ENCODE measurements around the gene RBM10. TPM values are rescaled to one million over a fixed set of nuclear protein-coding genes. Genes with fewer than 3 reads are reported as not detected.
A peak's percentile ranks its signal among the peaks of the same experiment; 100 is the strongest.
"Not testable (repeated sequence)": the region's sequence is repeated elsewhere in the genome, so short reads cannot be mapped to it uniquely, and the experiment has no call there.

The RBM10 gene
- total RNA-seq, 1 donor from 2014 or later: 27.8 TPM

DNA sequence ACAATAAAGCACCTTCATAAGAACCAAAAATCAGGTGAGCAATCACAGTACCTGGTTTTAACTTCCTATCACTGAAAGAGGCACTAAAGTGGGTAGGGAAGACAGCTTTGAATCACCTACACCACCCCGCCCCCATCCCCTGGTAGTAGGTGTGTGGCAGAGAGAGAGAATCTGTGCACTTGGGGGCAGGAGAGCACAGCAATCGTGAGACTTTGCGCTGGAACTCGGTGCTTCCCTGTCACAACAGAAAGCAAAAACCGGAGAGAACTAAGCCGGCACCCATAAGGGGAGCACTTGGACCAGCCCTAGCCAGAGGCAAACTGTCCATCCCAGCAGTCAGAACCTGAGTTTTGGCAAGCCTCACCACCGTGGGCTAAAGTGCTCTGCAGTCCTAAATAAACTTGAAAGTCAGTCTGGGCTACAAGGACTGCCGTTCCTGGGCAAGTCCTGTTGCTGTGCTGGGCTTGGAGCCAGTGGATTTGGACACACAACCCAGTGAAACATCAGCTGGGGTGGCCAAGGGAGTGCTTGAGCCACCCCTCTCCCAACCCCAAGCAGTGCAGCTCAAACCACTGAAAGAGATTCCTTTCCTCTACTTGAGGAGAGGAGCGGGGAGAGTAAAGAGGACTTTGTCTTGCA lies 32.6 kb upstream of the RBM10 start:
- Histone ChIP-seq H3K27ac (replicated peaks) (no peak overlapping the region), H3K4me1 (no peaks in the 10 kb centered on the region), H3K36me3 (no peaks in the 10 kb centered on the region), H3K27me3 (ENCODE audit: low read depth) (no peaks in the 10 kb centered on the region), H3K4me3 (no peak overlapping the region), H3K9me3 (replicated peaks) (no peaks in the 10 kb centered on the region)
- TF ChIP-seq, protein P1, sequence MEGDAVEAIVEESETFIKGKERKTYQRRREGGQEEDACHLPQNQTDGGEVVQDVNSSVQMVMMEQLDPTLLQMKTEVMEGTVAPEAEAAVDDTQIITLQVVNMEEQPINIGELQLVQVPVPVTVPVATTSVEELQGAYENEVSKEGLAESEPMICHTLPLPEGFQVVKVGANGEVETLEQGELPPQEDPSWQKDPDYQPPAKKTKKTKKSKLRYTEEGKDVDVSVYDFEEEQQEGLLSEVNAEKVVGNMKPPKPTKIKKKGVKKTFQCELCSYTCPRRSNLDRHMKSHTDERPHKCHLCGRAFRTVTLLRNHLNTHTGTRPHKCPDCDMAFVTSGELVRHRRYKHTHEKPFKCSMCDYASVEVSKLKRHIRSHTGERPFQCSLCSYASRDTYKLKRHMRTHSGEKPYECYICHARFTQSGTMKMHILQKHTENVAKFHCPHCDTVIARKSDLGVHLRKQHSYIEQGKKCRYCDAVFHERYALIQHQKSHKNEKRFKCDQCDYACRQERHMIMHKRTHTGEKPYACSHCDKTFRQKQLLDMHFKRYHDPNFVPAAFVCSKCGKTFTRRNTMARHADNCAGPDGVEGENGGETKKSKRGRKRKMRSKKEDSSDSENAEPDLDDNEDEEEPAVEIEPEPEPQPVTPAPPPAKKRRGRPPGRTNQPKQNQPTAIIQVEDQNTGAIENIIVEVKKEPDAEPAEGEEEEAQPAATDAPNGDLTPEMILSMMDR (IDR thresholded peaks at IDR 0.05; ENCODE audit: borderline replicate concordance): no peak
- DNase-seq: no peak
- intact Hi-C loops (cut with micrococcal nuclease): no loop called here

DNA sequence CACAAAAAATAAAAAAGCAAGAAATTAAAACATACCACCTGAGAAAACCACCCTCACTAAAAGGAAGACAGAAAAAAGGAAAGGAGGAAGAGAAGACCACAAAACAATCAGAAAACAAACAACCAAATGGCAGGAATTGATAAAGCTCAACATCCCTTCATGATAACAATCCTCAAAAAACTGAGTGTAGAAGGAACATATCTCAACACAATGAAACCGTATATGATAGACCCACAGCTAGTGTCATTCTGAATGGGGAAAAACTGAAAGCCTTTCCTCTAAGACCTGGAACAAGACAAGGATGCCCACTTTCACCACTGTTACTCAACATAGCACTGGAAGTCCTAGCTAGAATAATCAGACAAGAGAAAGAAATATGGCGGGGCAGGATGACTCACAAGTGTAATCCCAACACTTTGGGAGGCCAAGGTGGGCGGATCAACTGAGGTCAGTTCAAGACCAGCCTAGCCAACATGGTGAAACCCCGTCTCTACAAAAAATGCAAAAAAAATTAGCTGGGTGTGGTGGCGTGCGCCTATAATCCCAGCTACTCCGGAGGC lies 28.4 kb upstream of the RBM10 start:
- DNase-seq; H3K27ac ChIP-seq (replicated peaks); H3K4me3 ChIP-seq; intact Hi-C loops (cut with micrococcal nuclease); H3K27me3 ChIP-seq (ENCODE audit: low read depth); H3K9me3 ChIP-seq (replicated peaks); H3K36me3 ChIP-seq; H3K4me1 ChIP-seq: not testable (repeated sequence)

DNA sequence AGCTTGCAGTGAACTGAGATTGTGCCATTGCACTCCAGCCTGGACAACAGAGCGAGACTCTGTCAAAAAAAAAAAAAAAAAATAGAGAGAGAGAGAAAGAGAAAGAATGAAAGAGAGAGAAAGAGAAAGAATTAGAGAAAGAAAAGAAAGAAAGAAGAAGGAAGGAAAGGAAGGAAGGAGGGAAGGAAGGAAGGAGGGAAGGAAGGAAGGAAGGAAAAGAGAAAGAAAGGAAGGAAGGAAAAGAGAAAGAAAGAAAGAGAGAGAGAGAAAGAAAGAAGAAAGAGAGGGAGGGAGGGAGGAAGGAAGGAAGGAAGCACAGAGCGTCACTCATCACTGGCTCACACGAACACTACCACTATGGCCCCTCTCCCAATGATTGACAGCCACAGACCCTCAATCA lies 20.6 kb upstream of the RBM10 start:
- intact Hi-C loops (cut with micrococcal nuclease); H3K36me3 ChIP-seq; H3K27ac ChIP-seq (replicated peaks); H3K27me3 ChIP-seq (ENCODE audit: low read depth); DNase-seq; H3K4me3 ChIP-seq; H3K9me3 ChIP-seq (replicated peaks); H3K4me1 ChIP-seq: not testable (repeated sequence)

DNA sequence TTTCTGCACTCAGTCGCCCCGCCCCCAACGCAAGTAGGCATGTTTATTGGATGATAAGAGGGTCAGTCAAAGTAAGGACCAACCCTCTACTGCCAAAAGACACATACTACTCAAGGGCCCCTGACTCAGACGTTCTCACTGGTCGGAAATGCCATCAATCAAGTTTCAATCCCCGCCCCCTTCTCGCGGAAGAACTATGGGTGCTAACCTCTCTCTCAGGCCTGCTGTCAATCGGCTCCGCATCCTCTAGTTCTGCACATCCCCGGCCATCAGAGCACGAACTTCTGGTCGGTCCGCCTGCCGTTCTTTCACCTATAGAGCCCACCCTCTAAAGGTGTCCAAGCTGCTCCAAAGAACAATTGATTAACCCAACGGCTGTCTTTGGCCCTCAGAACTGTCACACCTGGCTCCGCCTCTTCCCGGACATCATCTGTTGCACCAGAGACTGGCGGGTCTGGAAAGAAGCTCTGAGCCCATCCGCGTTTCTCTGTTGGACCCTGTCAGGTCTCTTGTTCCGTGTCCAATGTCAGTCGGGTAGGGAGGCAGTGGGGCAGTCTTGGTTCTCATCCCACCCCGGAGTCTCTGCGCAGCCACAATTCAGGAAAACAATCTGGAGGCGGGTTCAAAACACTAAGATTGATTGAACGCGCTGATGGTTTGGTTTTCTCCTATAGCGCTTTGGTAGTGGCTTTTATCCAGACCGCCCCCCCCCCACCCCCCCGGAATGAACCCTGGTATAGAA lies 15.7 kb upstream of the RBM10 start:
- H3K9me3 ChIP-seq (replicated peaks): no peaks in the 10 kb centered on the region
- H3K36me3 ChIP-seq: no peaks in the 10 kb centered on the region
- peak overlapping the region; percentile 72 for H3K4me3 ChIP-seq
- H3K4me1 ChIP-seq: peaks cover 10% of the 10 kb centered on the region
- TF ChIP-seq, protein P1 (IDR thresholded peaks at IDR 0.05; ENCODE audit: borderline replicate concordance): no peak
- intact Hi-C loops (cut with micrococcal nuclease): no loop called here
- H3K27me3 ChIP-seq (ENCODE audit: low read depth): no peaks in the 10 kb centered on the region
- H3K27ac ChIP-seq (replicated peaks): peak overlapping the region; percentile 87
- peak; percentile 90 for DNase-seq

DNA sequence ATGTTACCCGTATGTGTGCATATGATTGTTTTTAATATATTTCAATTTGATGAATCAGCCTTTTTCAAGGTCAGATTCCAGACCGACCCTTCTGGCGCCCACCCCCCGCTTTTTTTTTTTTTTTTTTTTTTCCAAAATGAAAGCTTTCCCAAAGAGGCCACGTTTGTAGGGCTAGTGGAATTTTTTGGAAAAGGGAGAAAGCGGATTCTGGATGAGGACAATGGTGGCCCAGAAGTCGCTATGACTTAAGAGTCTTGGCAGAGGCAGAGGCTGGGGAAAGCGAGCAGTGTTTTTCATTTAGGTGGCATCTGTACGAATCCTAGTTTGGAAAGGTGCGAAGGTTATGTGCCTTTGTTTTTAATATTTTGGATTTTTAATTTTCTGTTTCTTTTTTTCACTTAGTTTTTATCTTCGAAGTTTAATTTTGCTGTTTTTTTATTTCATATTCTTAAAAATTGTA lies 15.1 kb upstream of the RBM10 start:
- intact Hi-C loops (cut with micrococcal nuclease): no loop called here
- Histone ChIP-seq H3K36me3 (no peaks in the 10 kb centered on the region), H3K27ac (replicated peaks) (peak overlapping the region; percentile 87), H3K4me3 (peak overlapping the region; percentile 72), H3K4me1 (peaks cover 10% of the 10 kb centered on the region), H3K27me3 (ENCODE audit: low read depth) (no peaks in the 10 kb centered on the region), H3K9me3 (replicated peaks) (no peaks in the 10 kb centered on the region)
- TF ChIP-seq, protein P1 (IDR thresholded peaks at IDR 0.05; ENCODE audit: borderline replicate concordance): no peak
- no peak for DNase-seq

DNA sequence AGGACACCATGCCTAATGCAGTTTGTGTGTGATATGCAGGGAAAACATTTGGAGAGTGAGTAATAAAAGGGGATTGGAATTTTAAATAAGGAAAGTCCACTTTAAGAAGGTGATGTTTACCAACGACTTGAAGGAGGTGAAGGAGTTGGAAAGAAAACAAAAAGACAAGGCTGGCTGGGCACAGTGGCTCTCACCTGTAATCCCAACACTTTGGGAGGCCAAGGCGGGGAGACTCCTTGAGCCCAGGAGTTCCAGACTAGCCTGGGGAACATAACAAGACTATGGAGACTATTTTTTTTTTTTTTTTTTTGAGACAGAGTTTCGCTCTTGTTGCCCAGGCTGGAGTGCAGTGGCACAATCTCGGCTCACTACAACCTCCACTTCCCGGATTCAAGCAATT lies 11.5 kb upstream of the RBM10 start:
- H3K4me3 ChIP-seq: no peak overlapping the region
- H3K36me3 ChIP-seq: no peaks in the 10 kb centered on the region
- no peaks in the 10 kb centered on the region for H3K9me3 ChIP-seq (replicated peaks)
- TF ChIP-seq, protein P1 (IDR thresholded peaks at IDR 0.05; ENCODE audit: borderline replicate concordance): no peak
- intact Hi-C loops (cut with micrococcal nuclease): no loop called here
- H3K27ac ChIP-seq (replicated peaks): no peak overlapping the region
- no peak for DNase-seq
- H3K4me1 ChIP-seq: peaks cover 10% of the 10 kb centered on the region
- H3K27me3 ChIP-seq (ENCODE audit: low read depth): no peaks in the 10 kb centered on the region

DNA sequence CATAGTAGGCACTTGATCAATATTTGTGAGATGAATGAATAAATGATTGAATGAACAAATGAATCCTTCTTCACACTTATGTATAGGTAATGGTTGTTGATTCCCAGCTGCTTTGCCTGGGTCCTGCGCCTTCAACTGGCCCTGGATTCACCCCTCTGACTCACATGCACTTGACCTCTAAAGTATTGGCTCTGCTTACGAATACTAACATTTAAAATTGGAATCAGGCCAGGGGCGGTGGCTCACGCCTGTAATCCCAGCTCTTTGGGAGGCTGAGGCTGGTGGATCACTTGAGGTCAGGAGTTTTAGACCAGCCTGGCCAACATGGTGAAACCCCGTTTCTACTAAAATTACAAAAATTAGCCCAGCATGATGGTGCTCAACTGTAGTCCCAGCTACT lies 9.4 kb upstream of the RBM10 start:
- H3K4me3 ChIP-seq; H3K36me3 ChIP-seq; H3K9me3 ChIP-seq (replicated peaks); H3K27me3 ChIP-seq (ENCODE audit: low read depth); intact Hi-C loops (cut with micrococcal nuclease); DNase-seq; H3K4me1 ChIP-seq: not testable (repeated sequence)
- peak overlapping the region; percentile 5 for H3K27ac ChIP-seq (replicated peaks)
